LNCaP clone FGC (cell line): ENCODE results near the gene CRISPLD2.

Experiments
- DNase-seq: peaks from one replicate; pipeline ENCODE4 v3.0.0-alpha.2; 2011; ENCODE audit warnings: low read depth
- H3K4me3 ChIP-seq: 2 replicates; pipeline ENCODE4 v1.5.1; 2011; ENCODE audit warnings: mild to moderate bottlenecking, low read depth, low read length, control low read depth
- CTCF ChIP-seq: IDR thresholded peaks from 2 replicates; pipeline ENCODE4 v1.5.1; 2012; ENCODE audit warnings: mild to moderate bottlenecking; ENCODE audit not compliant: control insufficient read depth, insufficient read depth; ENCODE audit errors: extremely low read depth

CRISPLD2 gene

GRCh38 chr16:84833144-84833500 lies 13.3 kb downstream of the CRISPLD2 start:
- no peak for TF ChIP-seq CTCF
- DNase-seq: no peak
- H3K4me3 ChIP-seq: no peak overlapping the region

- DNase-seq: no peak
- TF ChIP-seq CTCF: no peak
- no peak overlapping the region for H3K4me3 ChIP-seq
Observed at GRCh38 chr16:84833542-84834402, 14.0 kb downstream of the CRISPLD2 start.

- no peak for TF ChIP-seq CTCF
- no peak overlapping the region for H3K4me3 ChIP-seq
- no peak for DNase-seq
Observed at GRCh38 chr16:84834403-84834772, 14.6 kb downstream of the CRISPLD2 start.

GRCh38 chr16:84836234-84836647 lies 16.5 kb downstream of the CRISPLD2 start:
- H3K4me3 ChIP-seq: no peak overlapping the region
- no peak for TF ChIP-seq CTCF
- DNase-seq: no peak

- TF ChIP-seq CTCF: no peak
- DNase-seq: no peak
- H3K4me3 ChIP-seq: no peak overlapping the region
Observed at GRCh38 chr16:84836967-84837366, 17.2 kb downstream of the CRISPLD2 start.

- TF ChIP-seq CTCF: no peak
Observed at GRCh38 chr16:84838383-84838948, 18.7 kb downstream of the CRISPLD2 start.

GRCh38 chr16:84839054-84839453 lies 19.3 kb downstream of the CRISPLD2 start:
- TF ChIP-seq CTCF: no peak
- DNase-seq: no peak
- H3K4me3 ChIP-seq: no peak overlapping the region

More at GRCh38 chr16:84838383-84838948, 18.7 kb downstream of the CRISPLD2 start:
- no peak overlapping the region for H3K4me3 ChIP-seq
- DNase-seq: no peak
